Muscle of leg (tissue), 11 donors: ENCODE data around the gene BATF2. TPM values are rescaled to one million over a fixed set of nuclear protein-coding genes. Genes with fewer than 3 reads are reported as not detected.
"Not testable (repeated sequence)": the region's sequence is repeated elsewhere in the genome, so short reads cannot be mapped to it uniquely, and the experiment has no call there.

ENCODE experiments used
- DNase-seq: peaks from one replicate; pipeline ENCODE4 v3.0.0; 2013
- H3K27ac ChIP-seq: one replicate; pipeline ENCODE4 v1.5.1; 2013; ENCODE audit warnings: mild to moderate bottlenecking, low read length, control low read depth
- H3K27me3 ChIP-seq: one replicate; pipeline ENCODE4 v1.6.1; 2013; ENCODE audit warnings: low read length; ENCODE audit not compliant: control insufficient read depth, insufficient read depth
- H3K36me3 ChIP-seq: one replicate; pipeline ENCODE4 v1.6.1; 2013; ENCODE audit warnings: low read length; ENCODE audit not compliant: control insufficient read depth, insufficient read depth
- H3K4me1 ChIP-seq: one replicate; pipeline ENCODE4 v1.6.1; 2013; ENCODE audit warnings: low read length; ENCODE audit not compliant: control insufficient read depth, insufficient read depth
- H3K4me3 ChIP-seq: one replicate; pipeline ENCODE4 v1.5.1; 2013; ENCODE audit warnings: low read length, control low read depth
- H3K9me3 ChIP-seq: replicated peaks from 2 replicates; pipeline ENCODE4 v1.6.1; 2013; ENCODE audit warnings: low read depth, low read length; ENCODE audit not compliant: control insufficient read depth
- WGBS: methylation state at CpG from one replicate; pipeline ENCODE4 v1.1.5; 2013; ENCODE audit warnings: missing lambda C conversion rate; ENCODE audit not compliant: insufficient coverage; 5-methylcytosine and 5-hydroxymethylcytosine counted together
- polyA plus RNA-seq, 8 donors: library from polyadenylated mRNA; unstranded; fragments of 120-200 nt; gene quantifications; one replicate each; pipeline versions ENCODE4 v1.2.1 to v1.2.3, GENCODE V29; 2013; ENCODE audit warnings: inconsistent platforms in 1 of 8, low replicate concordance in 1 of 8; ENCODE audit not compliant: insufficient read length in 8 of 8, insufficient read depth in 1 of 8
- total RNA-seq: library from RNA; stranded (reverse); fragments of 120-200 nt; gene quantifications from one replicate; pipeline ENCODE4 v1.2.4, GENCODE V29; 2013

BATF2 gene
- total and polyA plus RNA-seq, 9 donors, result 0.62 to 1.9 (median 0.95) TPM

GRCh38 chr11:65034423-65034822 lies 37.7 kb upstream of the BATF2 start:
- H3K27ac ChIP-seq, result no peak overlapping the region
- peaks cover 67% of the 10 kb centered on the region for H3K36me3 ChIP-seq
- WGBS, result 85% methylated on average over 2 of the region's 2 CpGs
- no peak for DNase-seq
- H3K27me3 ChIP-seq, result no peaks in the 10 kb centered on the region
- no peaks in the 10 kb centered on the region for H3K9me3 ChIP-seq
- no peak overlapping the region for H3K4me3 ChIP-seq
- no peaks in the 10 kb centered on the region for H3K4me1 ChIP-seq

- H3K36me3 ChIP-seq, result peaks cover 52% of the 10 kb centered on the region
- no peak for DNase-seq
Observed at GRCh38 chr11:65032216-65032615, 35.4 kb upstream of the BATF2 start.

GRCh38 chr11:65027213-65028067 lies 30.7 kb upstream of the BATF2 start, which contains the start of gene SNX15:
Gene SNX15 (plus strand): TSS chr11:65027439. CDS start chr11:65027538, 99 bp downstream.
- WGBS, result 0% methylated on average over 34 of the region's 51 CpGs
- H3K27me3 ChIP-seq, result no peaks in the 10 kb centered on the region
- peak within 1 kb of the TSS; percentile 66 for H3K4me3 ChIP-seq
- peaks cover 19% of the 10 kb centered on the region for H3K36me3 ChIP-seq
- peak; percentile 99 for DNase-seq
- peaks cover 10% of the 10 kb centered on the region for H3K4me1 ChIP-seq
- peak within 1 kb of the TSS; percentile 93 for H3K27ac ChIP-seq
- no peaks in the 10 kb centered on the region for H3K9me3 ChIP-seq

More at GRCh38 chr11:65032216-65032615, 35.4 kb upstream of the BATF2 start:
- 75% methylated on average over 10 of the region's 13 CpGs for WGBS
- Histone ChIP-seq H3K4me1 (peaks cover 5% of the 10 kb centered on the region), H3K27me3 (no peaks in the 10 kb centered on the region), H3K4me3 (no peak overlapping the region), H3K27ac (no peak overlapping the region), H3K9me3 (no peaks in the 10 kb centered on the region)

GRCh38 chr11:65026810-65027209 lies 30.0 kb upstream of the BATF2 start:
- Histone ChIP-seq H3K27me3 (no peaks in the 10 kb centered on the region), H3K4me1 (peaks cover 10% of the 10 kb centered on the region), H3K36me3 (peaks cover 19% of the 10 kb centered on the region), H3K4me3 (peak overlapping the region; percentile 66), H3K27ac (peak overlapping the region; percentile 93), H3K9me3 (no peaks in the 10 kb centered on the region)
- DNase-seq, result no peak
- 83% methylated on average over 3 of the region's 10 CpGs for WGBS

GRCh38 chr11:65023502-65023901 lies 26.7 kb upstream of the BATF2 start:
- peaks cover 32% of the 10 kb centered on the region for H3K36me3 ChIP-seq
- H3K27ac ChIP-seq, H3K4me1 ChIP-seq, H3K27me3 ChIP-seq, DNase-seq, H3K9me3 ChIP-seq, H3K4me3 ChIP-seq: not testable (repeated sequence)
- WGBS, result 76% methylated on average over 7 of the region's 8 CpGs

- DNase-seq, result no peak
- Histone ChIP-seq H3K36me3 (peaks cover 49% of the 10 kb centered on the region), H3K4me1 (no peaks in the 10 kb centered on the region), H3K4me3 (no peak overlapping the region), H3K27me3 (no peaks in the 10 kb centered on the region), H3K27ac (no peak overlapping the region), H3K9me3 (no peaks in the 10 kb centered on the region)
- WGBS, result 70% methylated on average over 3 of the region's 11 CpGs
Observed at GRCh38 chr11:65021509-65021908, 24.7 kb upstream of the BATF2 start.

- 40% methylated on average over 1 of the region's 3 CpGs for WGBS
- Histone ChIP-seq H3K27me3 (no peaks in the 10 kb centered on the region), H3K9me3 (no peaks in the 10 kb centered on the region), H3K4me3 (no peak overlapping the region), H3K4me1 (no peaks in the 10 kb centered on the region), H3K27ac (no peak overlapping the region), H3K36me3 (peaks cover 49% of the 10 kb centered on the region)
- no peak for DNase-seq
Observed at GRCh38 chr11:65021003-65021402, 24.2 kb upstream of the BATF2 start.

GRCh38 chr11:65019824-65020223 lies 23.1 kb upstream of the BATF2 start:
- 83% methylated on average over 2 of the region's 7 CpGs for WGBS
- peaks cover 2% of the 10 kb centered on the region for H3K4me1 ChIP-seq
- H3K36me3 ChIP-seq, result peaks cover 49% of the 10 kb centered on the region
- no peak overlapping the region for H3K27ac ChIP-seq
- no peaks in the 10 kb centered on the region for H3K27me3 ChIP-seq
- DNase-seq, result no peak
- H3K4me3 ChIP-seq, result no peak overlapping the region
- H3K9me3 ChIP-seq, result no peaks in the 10 kb centered on the region

GRCh38 chr11:65017937-65018336 lies 21.2 kb upstream of the BATF2 start:
- Histone ChIP-seq H3K4me3 (no peak overlapping the region), H3K4me1 (peaks cover 12% of the 10 kb centered on the region), H3K27ac (no peak overlapping the region), H3K36me3 (peaks cover 49% of the 10 kb centered on the region), H3K9me3 (no peaks in the 10 kb centered on the region), H3K27me3 (no peaks in the 10 kb centered on the region)
- 97% methylated on average over 4 of the region's 6 CpGs for WGBS
- DNase-seq, result no peak

- Histone ChIP-seq H3K27me3 (no peaks in the 10 kb centered on the region), H3K4me1 (peaks cover 14% of the 10 kb centered on the region), H3K36me3 (peaks cover 41% of the 10 kb centered on the region), H3K4me3 (no peak overlapping the region), H3K27ac (no peak overlapping the region), H3K9me3 (no peaks in the 10 kb centered on the region)
- DNase-seq, result no peak
- 91% methylated on average over 4 of the region's 4 CpGs for WGBS
Observed at GRCh38 chr11:65016705-65017104, 19.9 kb upstream of the BATF2 start.
